SK-N-MC (cell line): Measurements from ENCODE around the gene DGKQ.
A peak's percentile ranks its signal among the peaks of the same experiment; 100 is the strongest.
"Not testable (repeated sequence)": the region's sequence is repeated elsewhere in the genome, so short reads cannot be mapped to it uniquely, and the experiment has no call there.

Experiments
- DNase-seq: peaks from one replicate; pipeline ENCODE4 v3.0.0-alpha.2; 2011; ENCODE audit warnings: low read depth, low spot score
- H3K27ac ChIP-seq: fragments of 200-600 bp; sonication (generic); 2 replicates; pipeline ENCODE4 v1.5.1; 2016; ENCODE audit warnings: mixed run types
- H3K36me3 ChIP-seq: fragments of 200-600 bp; sonication (generic); 2 replicates; pipeline ENCODE4 v1.6.1; 2017; ENCODE audit warnings: antibody characterized with exemption, low read length, mixed read lengths; ENCODE audit not compliant: insufficient read depth
- H3K4me3 ChIP-seq: fragments of 200-600 bp; sonication (generic); 2 replicates; pipeline ENCODE4 v1.5.1; 2016
- H3K9ac ChIP-seq: fragments of 200-600 bp; sonication (generic); 2 replicates; pipeline ENCODE4 v1.8.0; 2017; ENCODE audit warnings: mixed run types, mixed read lengths; ENCODE audit not compliant: insufficient read length
- H3K9me3 ChIP-seq: fragments of 200-600 bp; sonication (generic); 2 replicates; pipeline ENCODE4 v1.6.1; 2017; ENCODE audit warnings: low read depth, mild to moderate bottlenecking, antibody characterized with exemption, low read length, moderate library complexity, mixed read lengths
- EZH2 ChIP-seq: fragments of 200-600 bp; sonication (generic); IDR thresholded peaks from one replicate; pipeline ENCODE4 v1.6.1; 2017; ENCODE audit warnings: antibody characterized with exemption
- FOXP2 ChIP-seq: optimal IDR thresholded peaks from 2 replicates; pipeline ENCODE3; 2011; ENCODE audit warnings: mild to moderate bottlenecking, moderate library complexity; ENCODE audit not compliant: insufficient read depth; ENCODE audit errors: extremely low read length, control extremely low read depth
- POLR2AphosphoS5 ChIP-seq: IDR thresholded peaks from 2 replicates; pipeline ENCODE4 v1.6.1; 2012; ENCODE audit warnings: mild to moderate bottlenecking, low read depth, low read length, borderline replicate concordance

The DGKQ gene

GRCh38 chr4:999882-1000425 is 26.6 kb upstream of the DGKQ start:
- Histone ChIP-seq H3K4me3 (no peak overlapping the region), H3K36me3 (no peaks in the 10 kb centered on the region), H3K9ac (no peak overlapping the region), H3K27ac (no peak overlapping the region), H3K9me3 (no peaks in the 10 kb centered on the region)
- no peak for DNase-seq
- TF ChIP-seq FOXP2: no peak
- no peak for TF ChIP-seq POLR2AphosphoS5
- TF ChIP-seq EZH2: no peak

GRCh38 chr4:999240-999863 is 26.0 kb upstream of the DGKQ start:
- not testable (repeated sequence) for H3K36me3 ChIP-seq, H3K9me3 ChIP-seq, DNase-seq, H3K27ac ChIP-seq, H3K9ac ChIP-seq, H3K4me3 ChIP-seq

- H3K36me3 ChIP-seq: no peaks in the 10 kb centered on the region
- no peak for DNase-seq
- no peak overlapping the region for H3K9ac ChIP-seq
- no peak overlapping the region for H3K27ac ChIP-seq
- TF ChIP-seq POLR2AphosphoS5 (no peak), EZH2 (no peak), FOXP2 (no peak)
- no peaks in the 10 kb centered on the region for H3K9me3 ChIP-seq
- no peak overlapping the region for H3K4me3 ChIP-seq
Observed at GRCh38 chr4:998096-998691, 24.8 kb upstream of the DGKQ start.

GRCh38 chr4:997375-998071 is 24.2 kb upstream of the DGKQ start:
- no peak for DNase-seq
- Histone ChIP-seq H3K27ac (no peak overlapping the region), H3K9ac (no peak overlapping the region), H3K4me3 (peak overlapping the region; percentile 33; the same call in 1 of the 2 replicates), H3K36me3 (no peaks in the 10 kb centered on the region), H3K9me3 (no peaks in the 10 kb centered on the region)
- no peak for TF ChIP-seq POLR2AphosphoS5
- TF ChIP-seq EZH2: peak; percentile 35

- DNase-seq: no peak
- TF ChIP-seq EZH2: peak; percentile 44
- no peak for TF ChIP-seq POLR2AphosphoS5
- Histone ChIP-seq H3K9me3 (no peaks in the 10 kb centered on the region), H3K4me3 (no peak overlapping the region), H3K36me3 (no peaks in the 10 kb centered on the region), H3K27ac (no peak overlapping the region), H3K9ac (no peak overlapping the region)
Observed at GRCh38 chr4:996997-997374, 23.6 kb upstream of the DGKQ start.

- no peaks in the 10 kb centered on the region for H3K9me3 ChIP-seq
- no peaks in the 10 kb centered on the region for H3K36me3 ChIP-seq
- DNase-seq: no peak
- TF ChIP-seq EZH2 (no peak), POLR2AphosphoS5 (no peak), FOXP2 (no peak)
- H3K27ac ChIP-seq: no peak overlapping the region
- no peak overlapping the region for H3K9ac ChIP-seq
- no peak overlapping the region for H3K4me3 ChIP-seq
Observed at GRCh38 chr4:996030-996996, 22.9 kb upstream of the DGKQ start.

- Histone ChIP-seq H3K9ac (no peak overlapping the region), H3K27ac (no peak overlapping the region), H3K4me3 (no peak overlapping the region), H3K9me3 (no peaks in the 10 kb centered on the region), H3K36me3 (no peaks in the 10 kb centered on the region)
- DNase-seq: no peak
- TF ChIP-seq EZH2 (no peak), POLR2AphosphoS5 (no peak), FOXP2 (no peak)
Observed at GRCh38 chr4:995311-996026, 22.1 kb upstream of the DGKQ start.
